Amniotic epithelial cell (primary cell): ENCODE measurements around the gene CSNK2A3.
"Not testable (repeated sequence)": the region's sequence is repeated elsewhere in the genome, so short reads cannot be mapped to it uniquely, and the experiment has no call there.

Experiments used
- DNase-seq: peaks from one replicate; pipeline ENCODE4 v3.0.0-alpha.2; 2010; ENCODE audit warnings: low read depth

Gene CSNK2A3

GRCh38 chr11:11352878-11353277 is at the start of gene CSNK2A3:
CSNK2A3 (minus strand) TSS chr11:11353250; CDS start chr11:11353119, 131 bp downstream.
- not testable (repeated sequence) for DNase-seq

- no peak for DNase-seq
These were observed 49.0 kb upstream of the CSNK2A3 start for GRCh38 chr11:11401960-11402535.

GRCh38 chr11:11400635-11401232 is 47.7 kb upstream of the CSNK2A3 start:
- DNase-seq = no peak

DNA sequence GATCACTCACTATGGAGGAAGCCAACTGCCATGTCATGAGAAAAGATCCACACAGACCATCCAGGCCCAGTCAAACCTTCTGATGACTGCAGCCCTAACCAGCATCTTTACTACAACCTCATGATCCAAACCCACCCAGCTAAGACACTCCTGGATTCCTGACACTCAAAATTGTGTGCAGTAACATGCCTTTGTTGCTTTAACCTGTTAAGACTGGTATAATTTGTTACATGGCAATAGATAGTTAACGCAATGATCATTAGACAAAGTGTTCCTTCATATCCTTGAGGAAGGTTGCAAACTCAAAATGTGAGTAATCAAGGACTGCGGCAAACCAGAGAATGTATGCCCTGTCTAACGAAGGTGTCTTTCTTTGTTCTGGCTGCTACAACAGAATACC is 47.1 kb upstream of the CSNK2A3 start:
- no peak for DNase-seq

DNA sequence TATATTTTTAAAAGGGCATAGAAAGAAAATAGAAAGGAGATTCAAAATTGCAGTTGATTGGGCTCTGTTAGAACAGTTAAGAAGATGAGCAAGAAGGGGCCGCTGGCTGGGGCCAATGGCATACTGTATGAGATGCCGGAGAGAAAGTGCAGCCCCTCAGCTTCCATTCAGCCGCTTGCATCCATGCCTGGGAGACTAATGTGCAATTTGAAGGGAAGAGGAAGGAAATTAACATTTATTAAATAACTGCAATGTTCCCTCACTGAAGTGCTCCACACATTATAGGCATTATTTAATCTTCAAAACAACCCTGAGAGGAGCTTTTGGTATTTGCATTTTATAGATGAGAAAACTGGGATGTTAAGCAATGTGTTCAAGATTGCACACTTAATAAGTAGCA is 44.7 kb upstream of the CSNK2A3 start:
- DNase-seq = no peak

DNA sequence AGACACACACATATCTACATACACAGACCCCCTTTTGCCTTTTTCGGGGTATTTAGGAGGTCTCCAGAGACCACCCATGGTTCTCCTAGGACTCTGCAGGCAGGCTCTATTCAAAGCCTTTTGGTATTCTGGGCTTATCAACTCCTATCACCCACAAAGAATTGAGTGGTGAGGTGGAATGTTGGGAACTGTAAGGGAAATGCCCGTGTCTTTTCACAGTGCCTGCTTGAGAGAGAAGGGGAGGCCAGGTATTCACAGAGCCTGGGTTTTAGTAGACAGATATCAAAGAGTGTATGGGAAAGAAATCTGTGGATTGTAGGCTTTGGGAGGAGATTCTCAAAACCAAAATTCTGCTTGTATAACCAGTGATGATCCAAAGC is 44.0 kb upstream of the CSNK2A3 start:
- peak; percentile 41 for DNase-seq

- peak; percentile 91 for DNase-seq
These were observed 43.4 kb upstream of the CSNK2A3 start for GRCh38 chr11:11396301-11397035.

GRCh38 chr11:11395126-11395525 is 42.1 kb upstream of the CSNK2A3 start:
- no peak for DNase-seq

GRCh38 chr11:11394241-11394640 is 41.2 kb upstream of the CSNK2A3 start:
- DNase-seq = no peak

- DNase-seq = peak; percentile 64
These were observed 38.9 kb upstream of the CSNK2A3 start for GRCh38 chr11:11391796-11392463.

GRCh38 chr11:11391169-11391568 is 38.1 kb upstream of the CSNK2A3 start:
- no peak for DNase-seq

DNA sequence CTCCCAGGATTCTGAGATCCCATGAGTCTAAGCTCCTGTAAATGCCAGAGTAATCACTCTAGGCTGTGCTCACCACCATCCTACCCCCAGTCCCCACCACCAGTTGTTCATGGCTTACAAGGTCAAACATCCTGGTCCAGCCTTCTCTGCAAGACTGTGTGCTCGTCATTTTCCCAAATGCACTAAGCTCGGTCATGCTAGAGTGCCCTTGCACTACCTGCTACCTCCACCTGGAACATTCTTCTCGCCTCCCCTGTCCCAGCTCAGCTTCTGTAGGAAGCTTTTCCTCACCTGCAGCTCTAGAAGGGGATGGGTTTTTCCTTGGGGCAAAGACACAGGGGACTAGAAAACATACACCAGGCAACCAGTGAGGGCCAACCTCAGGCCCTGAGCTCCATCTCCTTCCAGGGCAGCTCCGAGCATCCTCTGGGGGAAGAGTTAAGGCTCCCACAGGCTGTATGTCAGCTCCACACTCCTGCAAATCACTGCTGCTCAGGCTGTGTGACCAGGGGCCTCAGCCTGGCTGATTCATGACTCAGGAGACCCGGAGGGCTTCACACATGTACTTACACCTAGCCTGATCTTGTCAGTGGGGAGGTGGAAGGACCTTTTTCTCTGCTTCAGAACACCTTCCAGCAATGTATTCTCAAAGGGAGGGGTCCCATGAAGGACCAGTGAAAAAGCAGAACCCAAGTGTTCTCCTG is 37.2 kb upstream of the CSNK2A3 start:
- DNase-seq = no peak

DNA sequence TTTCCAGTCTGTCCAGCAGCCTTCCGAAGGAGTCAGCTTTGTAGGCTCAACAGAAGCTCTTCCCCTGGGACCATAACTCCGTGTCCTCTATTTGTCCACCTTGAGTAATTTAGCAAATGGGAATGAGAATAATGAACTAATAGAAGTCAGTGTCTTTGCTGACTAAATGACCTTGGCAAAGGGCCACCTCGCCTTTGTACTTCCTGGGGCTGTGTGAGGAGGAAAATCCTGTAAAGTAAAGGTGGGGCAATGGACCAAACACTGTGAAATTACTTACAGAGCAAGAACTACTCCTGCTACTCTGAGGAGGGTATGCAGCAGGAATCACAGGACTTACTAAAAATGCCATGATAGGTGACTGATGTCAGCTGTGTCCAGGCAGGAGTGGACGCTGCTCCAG is 36.2 kb upstream of the CSNK2A3 start:
- no peak for DNase-seq

DNA sequence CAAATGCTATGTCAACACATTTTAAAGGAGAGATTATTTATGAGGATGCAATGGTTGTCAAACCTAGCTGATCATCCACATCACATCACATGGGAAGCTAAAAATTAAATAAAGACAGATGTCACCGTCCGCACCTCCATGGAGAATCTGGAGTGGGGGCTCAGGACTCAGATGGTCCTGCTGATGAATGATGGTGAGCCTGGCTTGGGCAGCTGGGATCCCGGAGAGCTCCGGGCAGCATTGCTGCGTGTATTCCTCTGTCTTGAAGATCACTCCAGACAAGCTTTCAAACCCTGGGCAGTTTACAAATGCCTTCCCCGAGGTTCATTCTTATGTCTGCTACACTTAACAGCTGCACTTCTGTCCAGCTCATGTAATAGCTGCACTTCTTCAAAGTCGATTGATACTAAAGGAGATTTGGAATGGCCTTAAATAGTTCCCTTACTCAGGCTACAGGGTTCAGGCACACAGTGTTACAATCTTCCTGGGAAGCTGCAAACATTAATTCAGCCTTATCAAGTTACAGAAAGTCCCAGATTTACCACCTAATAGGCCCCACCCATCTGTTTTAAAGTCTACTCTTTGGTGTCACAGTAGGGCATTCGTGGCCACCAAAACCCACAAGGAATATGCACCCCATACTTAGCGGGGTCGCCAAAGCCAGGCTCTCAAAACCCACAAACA is 34.7 kb upstream of the CSNK2A3 start:
- DNase-seq = no peak

- no peak for DNase-seq
These were observed 34.2 kb upstream of the CSNK2A3 start for GRCh38 chr11:11387207-11387606.

- no peak for DNase-seq
These were observed 31.8 kb upstream of the CSNK2A3 start for GRCh38 chr11:11384829-11385228.

GRCh38 chr11:11383995-11384394 is 30.9 kb upstream of the CSNK2A3 start:
- no peak for DNase-seq

GRCh38 chr11:11382858-11383532 is 29.9 kb upstream of the CSNK2A3 start:
- DNase-seq = no peak

DNA sequence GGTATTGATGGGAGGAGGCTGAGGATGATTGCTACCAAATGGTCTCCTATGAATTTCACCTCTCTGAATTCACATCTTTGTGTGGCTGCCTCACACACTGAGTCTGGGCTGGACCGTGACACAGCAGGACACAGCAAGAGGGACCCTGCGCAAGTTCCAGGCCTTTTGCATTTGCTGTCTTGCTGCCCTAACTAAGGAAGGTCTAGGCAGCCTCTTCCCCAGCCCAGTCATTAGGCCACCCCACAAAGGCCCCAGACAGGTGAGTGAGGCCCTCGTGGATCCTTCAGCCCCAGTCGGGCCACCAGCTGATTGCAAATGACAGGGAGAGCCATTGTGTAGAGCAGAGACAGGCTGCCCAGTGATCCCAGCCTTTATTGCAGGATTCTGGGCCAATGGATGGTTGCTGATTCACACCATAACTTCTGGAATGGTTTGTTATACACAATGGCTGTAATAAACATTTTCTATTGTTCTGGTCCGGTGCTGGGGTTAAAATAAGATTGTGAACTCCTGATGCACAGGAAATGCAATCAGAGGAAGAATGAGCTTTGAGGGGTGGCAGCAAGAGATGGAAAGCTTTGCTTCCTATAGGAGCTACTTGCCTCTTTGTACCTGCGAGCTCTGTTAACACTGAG is 28.5 kb upstream of the CSNK2A3 start:
- DNase-seq = no peak

GRCh38 chr11:11380883-11381282 is 27.8 kb upstream of the CSNK2A3 start:
- DNase-seq = no peak

DNA sequence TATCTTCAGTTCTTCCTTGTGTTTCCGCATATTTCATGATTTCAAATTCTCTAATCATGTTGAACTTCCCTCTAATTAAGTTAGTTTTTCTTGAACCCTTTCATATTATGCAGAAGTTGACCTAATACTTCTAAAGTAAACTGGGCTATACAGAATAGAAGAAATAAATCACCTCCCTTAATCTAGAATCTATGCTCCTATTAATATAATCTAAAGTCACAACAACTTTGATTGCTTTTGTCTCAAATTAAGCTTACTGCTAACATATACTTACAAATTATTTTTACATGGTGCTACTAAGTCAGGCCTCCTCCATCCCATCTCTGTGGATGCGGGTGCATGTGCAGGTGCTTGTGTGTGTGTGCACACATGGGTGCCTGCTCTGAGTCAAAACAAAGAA is 27.3 kb upstream of the CSNK2A3 start:
- no peak for DNase-seq
